ENCODE results near the gene GINS3.

GINS3 gene

DNA sequence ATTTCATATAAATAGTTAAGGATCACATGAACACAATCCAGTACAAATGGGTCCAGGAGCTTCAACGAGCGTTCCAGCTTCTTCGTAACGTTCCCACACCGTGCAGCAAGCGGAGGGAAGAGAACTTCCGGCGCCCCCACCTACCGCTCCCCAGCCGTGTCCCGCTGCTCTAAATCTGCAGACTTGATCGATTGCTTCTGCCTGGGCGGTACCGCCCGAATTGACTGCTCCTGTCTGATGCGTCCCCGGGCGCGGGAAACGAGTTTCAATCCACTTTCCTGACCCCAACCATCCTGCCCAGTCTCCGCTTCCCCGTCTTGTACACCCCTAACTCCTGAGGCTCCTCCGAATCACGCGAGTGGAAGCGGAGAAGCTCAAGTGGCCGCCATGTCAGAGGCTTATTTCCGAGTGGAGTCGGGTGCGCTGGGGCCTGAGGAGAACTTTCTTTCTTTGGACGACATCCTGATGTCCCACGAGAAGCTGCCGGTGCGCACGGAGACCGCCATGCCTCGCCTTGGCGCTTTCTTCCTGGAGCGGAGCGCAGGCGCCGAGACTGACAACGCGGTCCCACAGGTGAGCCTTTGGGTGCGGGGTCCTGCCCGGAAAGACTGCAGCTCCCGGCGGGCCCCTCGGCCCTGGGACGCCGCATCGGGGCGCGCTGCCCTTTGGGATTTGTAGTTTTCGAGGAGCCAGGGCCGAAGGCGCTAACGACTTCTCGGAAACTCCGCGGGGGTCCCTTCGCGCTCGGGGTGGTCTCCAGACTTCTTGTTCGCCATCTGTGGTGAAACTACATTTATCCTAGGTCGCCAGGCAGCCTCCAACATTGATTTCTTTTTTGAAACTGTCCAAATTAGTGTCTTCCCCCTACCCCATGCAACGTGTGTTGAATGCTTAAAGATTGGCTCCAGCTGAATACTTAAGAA, at the start of gene GINS3:
GINS3 (plus strand) TSS at position 257 of the 923 bp plus-strand sequence; CDS start at position 388, 131 bp downstream.
- peak; percentile 72 for DNase-seq

DNA sequence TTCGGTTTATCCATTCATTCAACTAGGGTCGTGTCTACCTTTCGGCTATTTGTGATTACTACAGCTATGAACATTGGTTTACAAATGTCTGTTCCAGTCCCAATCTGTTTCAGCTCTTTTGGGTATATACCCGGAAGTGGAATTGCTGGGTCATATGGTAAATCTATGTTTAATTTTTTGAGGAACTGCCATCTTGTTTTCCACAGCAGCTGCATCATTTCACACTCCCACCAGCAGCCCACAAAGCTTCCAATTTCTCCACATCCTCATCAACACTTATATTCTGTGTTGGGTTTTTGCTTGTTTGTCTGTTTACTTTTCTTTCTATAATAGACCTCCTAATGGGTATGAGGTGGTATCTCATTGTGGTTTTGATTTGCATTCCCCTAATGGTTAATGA, 48.7 kb upstream of the GINS3 start:
- DNase-seq = no peak

DNA sequence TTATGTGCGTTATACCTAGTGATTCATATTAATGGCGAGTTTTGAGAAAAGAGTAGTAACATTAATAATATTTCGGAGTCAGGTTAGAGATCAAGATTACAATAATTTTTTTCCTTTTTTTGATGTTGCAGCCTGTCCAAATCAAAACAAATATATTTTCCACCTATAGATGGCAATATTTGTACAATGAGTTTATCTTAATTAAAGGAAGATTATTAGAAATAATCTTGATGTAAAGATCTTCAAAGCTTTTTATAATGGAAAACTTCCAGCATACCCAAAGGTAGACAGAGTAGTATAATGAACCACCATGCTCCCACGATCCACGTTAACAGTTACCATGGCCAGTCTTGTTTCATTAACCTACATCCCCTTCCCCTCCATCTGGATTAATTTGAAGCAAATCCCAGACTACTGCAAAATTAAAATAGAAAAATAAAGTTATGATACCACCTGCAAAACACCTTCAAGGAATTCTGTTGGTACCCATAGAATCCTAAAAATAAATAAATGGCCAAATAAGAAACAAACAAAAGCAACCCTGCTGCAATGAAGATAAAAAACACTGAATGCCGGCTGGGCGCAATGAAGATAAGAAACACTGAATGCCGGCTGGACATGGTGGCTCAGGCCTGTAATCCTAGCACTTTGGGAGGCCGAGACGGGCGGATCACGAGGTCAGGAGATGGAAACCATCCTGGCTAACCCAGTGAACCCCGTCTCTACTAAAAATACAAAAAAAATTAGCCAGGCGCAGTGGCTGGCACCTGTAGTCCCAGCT, 46.5 kb upstream of the GINS3 start:
- DNase-seq = no peak

DNA sequence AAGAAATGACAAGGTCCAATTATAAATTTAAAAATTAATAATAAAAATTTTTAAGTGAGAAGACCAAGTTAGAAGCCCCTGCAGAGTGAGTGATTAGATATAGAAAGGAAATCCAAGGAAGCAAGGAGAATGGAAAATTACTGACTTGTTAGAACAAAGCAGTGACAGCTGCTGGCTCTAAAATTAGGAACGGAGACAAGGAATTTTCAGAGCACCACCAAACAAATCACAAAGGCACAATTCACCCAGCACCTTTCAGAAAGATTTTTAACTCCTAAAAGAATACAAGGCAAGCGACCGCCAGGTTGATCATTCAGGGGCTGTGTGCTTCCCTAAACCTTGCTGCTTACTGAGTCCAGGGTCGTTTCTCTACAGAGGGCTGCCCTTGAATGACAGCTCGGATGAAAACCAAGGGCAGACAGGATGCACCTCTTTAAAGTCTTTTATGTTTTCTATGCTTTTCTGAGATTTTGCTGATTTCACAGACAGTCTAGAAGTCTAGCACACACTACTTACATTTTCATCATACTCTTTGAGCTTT, 45.4 kb upstream of the GINS3 start:
- DNase-seq = no peak

DNA sequence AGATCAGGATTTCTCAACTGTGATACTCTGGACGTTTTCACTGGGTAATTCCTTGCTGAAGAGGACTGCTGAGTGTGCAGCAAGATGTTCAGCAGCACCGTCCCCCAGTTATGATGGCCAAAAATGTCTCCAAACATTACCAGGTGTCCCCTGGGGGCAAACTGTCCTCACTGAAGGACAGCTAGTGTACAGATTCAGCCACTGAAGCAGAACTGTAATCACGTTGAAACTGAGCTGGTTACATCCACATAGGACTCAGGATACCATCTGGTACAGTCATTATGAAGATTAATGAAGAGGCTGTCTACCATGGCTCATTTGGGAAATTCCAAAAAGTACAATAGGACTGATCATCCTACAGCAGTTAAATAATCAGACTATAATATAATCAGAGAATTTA, 43.3 kb upstream of the GINS3 start:
- DNase-seq = no peak

DNA sequence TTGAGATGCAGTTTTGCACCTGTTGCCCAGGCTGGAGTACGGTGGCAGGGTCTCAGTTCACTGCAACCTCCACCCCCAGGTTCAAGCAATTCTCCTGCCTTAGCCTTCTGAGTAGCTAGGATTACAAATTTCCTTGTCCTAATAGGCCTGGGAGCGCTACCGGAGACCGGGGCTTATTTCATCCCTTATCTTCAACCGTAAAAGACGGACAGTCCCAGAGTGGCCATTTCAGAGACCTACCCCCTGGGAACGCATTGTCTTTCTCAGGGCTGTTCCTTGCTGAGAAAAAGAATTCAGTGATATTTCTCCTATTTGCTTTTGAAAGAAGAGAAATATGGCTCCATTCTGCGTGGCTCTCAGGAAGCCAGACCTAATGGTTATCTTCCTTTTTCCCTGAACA, 39.6 kb upstream of the GINS3 start:
- DNase-seq = no peak

DNA sequence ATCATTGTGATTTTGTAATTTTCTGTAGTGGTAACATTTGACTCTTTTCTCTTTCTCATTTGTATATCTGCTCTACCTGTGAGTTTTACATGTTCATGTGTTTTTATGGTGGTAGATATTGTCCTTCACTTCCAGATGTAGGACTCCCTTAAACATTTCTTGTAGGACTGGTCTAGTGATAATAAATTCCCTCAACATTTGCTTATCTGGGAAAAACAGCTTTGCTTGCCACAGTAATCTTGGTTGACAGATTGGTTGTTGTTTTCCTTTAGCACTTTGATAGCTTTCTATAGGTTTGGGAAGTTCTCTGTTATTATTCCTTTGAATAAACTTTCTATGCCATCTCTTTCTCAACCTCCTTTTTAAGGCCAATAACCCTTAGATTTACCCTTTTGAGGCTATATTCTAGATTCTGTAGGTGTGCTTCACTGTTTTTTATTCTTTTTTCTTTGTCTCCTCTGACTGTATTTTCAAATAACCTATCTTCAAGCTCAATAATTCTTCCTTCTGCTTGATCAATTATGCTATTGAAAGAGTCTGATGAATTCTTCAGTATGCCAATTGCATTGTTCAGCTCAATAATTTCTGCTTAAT, 32.1 kb upstream of the GINS3 start:
- no peak for DNase-seq

DNA sequence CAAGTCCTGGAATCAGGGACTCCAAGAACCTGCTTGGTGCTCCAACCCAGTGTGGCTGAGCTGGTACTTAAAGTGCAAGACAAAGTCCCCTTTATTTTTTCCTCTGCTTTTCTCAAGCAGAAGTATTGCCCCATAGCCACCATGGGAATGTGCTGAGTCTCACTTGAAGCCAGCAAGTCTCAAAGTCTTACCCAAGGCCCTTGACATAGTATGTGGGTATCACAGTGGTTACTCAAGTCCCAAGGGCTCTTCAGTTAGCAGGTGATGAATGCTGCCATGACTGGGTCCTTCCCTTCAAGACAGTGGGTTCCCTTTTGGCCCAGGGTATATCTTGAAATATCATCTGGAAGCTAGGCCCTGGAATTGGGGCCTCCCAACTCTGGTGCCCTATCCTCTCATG, 30.5 kb upstream of the GINS3 start:
- no peak for DNase-seq

DNA sequence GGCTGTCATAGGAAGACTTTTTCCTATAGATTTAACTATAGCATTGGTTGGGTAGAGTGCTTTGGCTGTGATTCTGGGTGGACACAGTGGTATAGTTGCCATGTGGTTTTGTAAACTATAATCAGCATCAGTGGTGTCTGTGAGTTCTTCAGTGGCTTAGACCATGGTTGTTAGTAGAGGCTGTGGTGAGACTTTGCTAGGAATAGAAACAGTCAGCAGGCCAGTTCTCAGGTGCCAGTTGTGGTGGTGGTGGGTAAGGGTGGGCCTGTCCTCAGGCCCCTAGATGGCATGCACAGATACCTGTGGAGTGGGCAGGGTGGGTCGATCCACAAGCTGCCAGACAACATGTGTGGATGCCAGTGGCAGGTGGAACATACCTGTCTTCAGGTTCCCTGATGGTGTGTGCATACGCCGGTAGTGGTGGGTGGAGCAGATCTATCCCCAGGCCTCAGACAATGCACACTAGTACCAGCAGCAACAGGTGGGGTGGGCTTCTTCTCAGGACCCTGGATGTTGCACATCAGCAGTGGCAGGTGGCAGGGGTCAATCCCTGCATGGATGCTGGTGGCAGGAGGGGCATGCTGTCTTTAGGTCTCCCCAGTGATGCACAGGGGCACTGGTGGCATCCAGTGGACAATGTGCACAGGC, 28.4 kb upstream of the GINS3 start:
- no peak for DNase-seq

DNA sequence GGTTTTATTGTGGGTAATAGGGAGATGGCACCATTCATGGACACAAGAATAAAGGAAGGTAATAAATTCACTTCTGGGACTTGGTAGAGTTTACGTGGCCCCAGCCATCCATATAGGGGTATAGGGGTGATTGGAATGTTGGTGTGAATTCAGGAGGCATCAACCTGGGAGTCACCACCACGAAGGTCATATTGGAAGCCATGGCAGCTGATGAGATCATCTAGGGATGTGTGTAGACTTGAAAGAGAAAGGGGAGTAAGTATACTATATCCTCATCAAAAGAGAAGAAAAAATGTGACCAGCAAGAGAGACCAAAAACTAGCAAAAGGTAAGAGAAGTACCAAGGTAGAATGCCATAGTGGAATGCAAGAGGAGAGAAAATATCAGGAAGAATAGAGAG, 26.6 kb upstream of the GINS3 start:
- DNase-seq = no peak

DNA sequence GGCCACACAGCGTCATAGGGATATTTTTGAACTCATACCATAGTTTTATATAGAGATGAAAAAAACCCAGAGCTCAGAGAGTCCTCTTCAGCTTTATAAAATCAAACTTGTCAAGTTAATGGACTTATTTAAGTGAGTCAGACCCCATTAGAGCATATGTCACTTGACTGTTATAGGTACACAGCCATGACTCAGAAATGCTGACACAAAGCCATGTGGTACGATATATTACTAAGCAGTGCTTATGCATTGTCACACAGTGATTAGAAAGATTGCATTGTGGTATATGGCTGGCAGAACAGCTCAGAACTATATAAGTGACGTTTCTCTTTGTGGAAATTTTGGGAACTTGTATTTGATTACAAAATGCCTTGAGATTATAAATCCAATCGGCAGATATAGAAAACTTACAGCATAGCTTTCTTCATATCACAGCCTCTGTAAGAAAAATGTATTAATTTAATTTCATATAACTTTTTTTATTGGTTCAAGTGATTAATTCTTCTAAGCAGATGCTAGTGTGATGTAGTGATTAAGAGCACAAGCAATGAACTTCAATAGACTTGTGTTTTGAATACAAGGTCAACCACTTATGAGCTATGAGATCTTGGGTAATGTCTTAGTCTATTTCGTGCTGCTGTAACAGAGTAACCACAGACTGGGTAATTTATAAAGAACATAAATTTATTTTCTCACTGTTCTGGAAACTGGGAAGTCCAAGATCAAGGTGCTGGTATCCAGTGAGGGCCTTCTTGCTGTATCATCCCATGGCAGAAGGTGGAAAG, 25.8 kb upstream of the GINS3 start:
- no peak for DNase-seq

DNA sequence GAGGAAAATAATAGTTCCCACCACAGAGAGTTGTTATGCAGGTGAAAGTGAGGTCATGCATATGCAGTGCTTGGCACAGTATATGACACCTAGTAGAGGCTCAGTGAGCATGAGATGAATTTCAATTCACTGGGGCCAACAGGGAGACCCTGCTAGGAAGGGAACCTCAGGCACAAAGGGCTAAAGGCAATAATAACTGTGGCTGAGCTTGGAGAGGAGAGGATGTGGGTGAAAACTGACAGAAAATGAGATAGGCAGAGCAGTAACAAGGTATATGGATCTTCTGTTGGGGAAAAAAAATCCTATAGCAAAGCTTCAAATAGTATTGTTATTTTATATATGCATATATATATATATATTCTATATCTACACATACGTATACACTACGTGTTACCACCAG, 25.0 kb upstream of the GINS3 start:
- no peak for DNase-seq

DNA sequence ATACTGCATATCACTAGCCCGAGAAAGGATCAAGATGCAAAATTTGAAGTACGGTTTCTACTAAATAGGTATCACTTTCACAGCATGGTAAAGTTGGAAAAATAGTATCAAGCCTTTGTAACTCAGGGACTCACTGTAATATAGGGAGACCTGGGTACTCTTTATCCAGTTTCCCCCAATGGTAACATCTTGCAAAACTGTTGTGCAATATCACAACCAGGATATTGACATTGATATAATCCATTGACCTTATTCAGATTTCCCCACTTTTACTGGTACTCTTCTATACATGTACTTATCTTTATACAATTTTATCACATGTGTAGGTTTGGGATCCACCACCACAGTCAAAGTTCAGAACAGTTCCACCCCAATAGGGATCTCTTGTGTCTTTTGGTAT, 20.4 kb upstream of the GINS3 start:
- DNase-seq = no peak

DNA sequence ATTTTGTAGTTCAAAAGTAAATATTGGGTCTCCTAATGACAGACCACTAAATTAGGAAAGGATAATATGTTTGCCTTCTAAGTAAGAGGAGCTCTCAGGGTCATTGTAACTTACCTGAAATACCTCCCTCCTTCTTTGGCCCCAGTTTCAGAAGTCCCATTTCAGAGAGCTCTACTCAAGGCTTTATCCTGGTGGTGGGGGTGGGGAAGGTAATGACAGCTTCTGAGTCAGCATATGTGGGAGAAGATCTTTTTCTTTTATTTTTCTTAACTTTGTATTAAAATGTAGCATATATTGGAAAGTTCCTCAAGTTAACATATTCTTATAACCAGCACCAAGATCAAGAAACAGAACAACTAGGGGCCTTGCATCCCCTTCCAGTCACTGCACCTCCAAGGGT, 16.9 kb upstream of the GINS3 start:
- no peak for DNase-seq

DNA sequence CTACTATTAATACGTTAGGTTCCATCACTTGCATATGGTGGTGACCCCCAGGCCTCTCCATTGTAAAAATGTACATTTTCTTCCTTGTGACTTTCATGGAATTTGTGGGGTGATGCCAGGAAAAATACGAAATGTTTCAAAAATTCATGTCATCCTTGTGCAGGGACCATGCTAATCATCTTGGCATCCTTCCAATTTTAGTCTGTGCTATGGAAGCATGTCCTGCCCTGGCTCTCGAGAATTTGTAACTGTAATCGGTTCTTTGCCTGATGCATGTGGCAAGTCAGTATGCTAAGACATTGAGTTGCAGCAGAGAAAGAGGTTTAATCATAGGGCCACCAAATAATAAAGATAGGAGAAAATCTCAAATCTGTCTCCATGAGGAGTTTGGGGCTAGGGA, 14.3 kb upstream of the GINS3 start:
- DNase-seq = no peak

DNA sequence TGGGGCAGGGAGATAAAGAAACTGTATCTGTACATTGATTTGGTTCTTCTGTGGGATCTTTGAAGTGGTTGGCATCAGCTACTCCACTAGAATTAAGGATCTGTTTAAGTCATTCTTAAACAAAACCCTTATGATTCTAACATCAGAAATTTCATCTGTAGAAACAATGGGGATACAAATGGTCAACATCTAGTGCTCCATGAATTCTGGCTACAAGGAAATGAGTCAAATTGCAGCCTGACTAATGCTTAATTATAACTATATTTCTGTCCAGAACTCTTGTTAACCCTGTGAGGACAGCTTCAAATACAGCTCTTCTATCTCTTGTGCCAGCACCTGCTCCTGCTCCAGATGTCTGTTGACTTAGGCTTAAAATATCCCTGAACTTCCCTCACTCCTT, 13.9 kb upstream of the GINS3 start:
- DNase-seq = no peak

DNA sequence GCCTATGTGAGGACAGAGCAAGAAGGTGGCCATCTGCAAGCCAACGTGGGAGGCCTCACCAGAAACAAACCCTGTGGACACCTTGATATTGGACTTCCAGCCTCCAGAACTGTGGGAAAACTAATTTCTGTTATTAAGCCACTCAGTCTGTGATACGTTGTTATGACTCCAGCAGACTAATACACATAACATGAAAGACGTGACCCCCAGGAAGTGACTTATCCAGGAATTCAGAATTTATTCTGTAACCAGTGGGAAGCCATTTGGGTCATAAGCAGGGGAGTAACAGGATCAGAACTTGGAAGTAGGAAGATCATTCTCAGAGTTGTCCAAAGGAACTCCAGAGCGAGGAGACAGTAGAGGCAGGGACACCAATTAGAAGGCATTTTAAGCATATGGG, 12.5 kb upstream of the GINS3 start:
- DNase-seq = no peak

DNA sequence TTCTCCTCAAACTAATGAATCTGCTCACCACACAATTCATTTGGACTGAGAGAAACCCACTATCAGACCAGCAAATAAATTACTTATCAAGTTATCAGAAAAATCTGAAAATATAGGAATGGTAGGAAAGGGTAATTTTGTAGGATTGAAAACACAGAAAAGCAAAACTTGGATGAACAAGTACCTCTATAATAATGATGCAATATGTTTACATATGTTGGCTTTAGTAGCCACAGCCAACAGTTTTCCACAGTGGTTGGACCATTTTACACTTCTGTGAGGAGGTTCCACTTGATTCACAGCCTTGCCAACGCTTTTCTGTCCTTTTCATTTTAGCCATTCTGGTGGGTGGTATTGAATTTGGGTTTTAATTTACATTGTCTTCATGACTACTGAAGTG, 10.6 kb upstream of the GINS3 start:
- no peak for DNase-seq

DNA sequence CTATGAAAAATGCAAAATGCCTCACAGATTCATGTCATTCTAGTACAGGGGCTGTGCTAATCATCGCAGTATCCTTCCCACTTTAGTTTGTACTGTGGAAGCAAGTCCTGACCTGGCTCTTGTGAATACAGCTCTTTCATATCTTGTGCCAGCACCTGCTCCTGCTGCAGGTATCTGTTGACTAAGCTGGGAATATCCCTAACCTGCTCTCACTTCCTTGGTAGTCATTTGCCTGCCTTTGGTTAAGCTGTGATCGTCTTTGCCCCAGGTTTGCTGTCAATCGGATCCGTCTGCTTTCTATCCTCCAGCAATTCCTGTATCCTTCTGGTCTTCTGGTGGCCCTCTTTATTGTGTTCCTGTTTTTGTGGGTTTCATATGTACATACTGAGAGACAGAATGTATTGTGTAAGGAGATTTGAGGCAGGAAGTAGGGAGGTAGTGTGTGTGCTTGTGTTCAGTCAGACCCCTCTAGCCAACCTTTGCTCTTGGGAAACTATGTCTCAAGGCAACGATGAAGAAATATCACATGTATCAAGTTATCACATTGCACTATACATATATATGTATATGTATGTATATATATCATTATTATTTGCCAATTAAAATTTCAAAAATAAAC, 7.7 kb upstream of the GINS3 start:
- DNase-seq = no peak

DNA sequence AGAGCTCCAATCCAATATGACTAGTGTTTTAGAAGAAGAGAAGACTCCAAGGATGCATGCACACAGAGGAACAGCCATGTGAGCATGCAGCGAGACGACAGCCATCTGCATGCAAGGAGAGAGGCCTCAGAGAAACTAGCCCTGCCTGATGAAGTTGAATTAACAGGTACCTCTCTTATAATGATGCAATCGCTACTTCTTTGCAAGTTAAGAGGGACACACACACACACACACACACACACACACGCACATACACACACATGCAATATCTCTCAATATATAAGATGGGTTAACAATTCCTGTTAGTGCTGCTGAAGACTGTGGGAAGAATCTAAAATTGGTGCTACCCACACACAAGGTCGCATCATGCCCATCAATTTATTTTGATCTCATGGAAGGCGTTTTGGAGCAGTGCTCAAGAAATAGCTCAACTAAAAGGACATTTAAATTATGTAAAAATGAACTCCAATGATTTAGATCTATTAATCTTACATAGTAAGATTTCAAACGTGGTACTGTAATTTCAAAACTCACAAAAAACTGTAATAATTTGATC, 7.0 kb upstream of the GINS3 start:
- DNase-seq = no peak

DNA sequence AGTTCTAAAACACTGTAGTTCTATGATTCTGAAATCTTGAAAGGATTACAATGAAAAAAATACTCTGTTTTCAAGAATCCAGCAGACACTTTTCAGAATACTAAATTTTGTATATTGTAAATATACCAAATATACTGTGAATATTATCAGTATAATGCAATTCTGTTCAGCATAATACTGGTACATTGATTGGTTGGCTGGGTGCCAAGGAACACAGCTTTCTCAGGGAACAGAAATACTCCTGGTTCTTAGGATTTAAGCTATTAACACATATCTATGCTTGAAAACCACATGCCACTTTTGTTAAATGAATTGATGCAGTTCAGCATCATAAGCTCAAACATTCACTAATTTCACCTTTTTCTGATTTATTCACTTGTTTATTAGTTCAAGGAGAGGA, 2.5 kb upstream of the GINS3 start:
- DNase-seq = no peak

DNA sequence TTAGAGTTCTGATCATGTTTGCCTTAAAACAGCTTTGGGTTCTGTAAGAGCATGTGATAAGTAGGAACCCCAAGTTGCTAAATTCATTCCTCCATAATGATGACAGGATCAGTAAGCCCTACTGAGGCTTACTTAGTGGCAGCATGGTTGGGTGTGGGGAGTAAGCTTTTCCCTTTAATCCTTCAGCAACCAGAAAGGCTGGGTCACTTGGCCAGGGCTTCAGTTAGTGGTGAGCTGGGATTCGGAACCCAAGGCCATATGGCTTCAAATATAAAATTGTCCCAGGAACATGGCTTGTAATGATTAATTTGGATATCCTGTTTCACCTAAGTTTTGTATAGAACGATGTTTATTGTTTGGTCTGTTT, 850 bp downstream of the GINS3 start:
- no peak for DNase-seq
